Stimulated activated naive CD8-positive, alpha-beta T cell treated with anti-CD3 and anti-CD28 coated beads, Interleukin-15, Interleukin-2, amounts not matched to agents 100 U/mL and 50 U/mL, for 24 hours (primary cell): Measurements from ENCODE around the gene EAF1.
"Not testable (repeated sequence)": the region's sequence is repeated elsewhere in the genome, so short reads cannot be mapped to it uniquely, and the experiment has no call there.

Experiments
- ATAC-seq: fragments of 150-1000 bp; cut with Tn5 transposase; one replicate; pipeline ENCODE4 v1.10.0; 2021
- DNase-seq: peaks from one replicate; pipeline ENCODE4 v3.0.0; 2021

The EAF1 gene

DNA sequence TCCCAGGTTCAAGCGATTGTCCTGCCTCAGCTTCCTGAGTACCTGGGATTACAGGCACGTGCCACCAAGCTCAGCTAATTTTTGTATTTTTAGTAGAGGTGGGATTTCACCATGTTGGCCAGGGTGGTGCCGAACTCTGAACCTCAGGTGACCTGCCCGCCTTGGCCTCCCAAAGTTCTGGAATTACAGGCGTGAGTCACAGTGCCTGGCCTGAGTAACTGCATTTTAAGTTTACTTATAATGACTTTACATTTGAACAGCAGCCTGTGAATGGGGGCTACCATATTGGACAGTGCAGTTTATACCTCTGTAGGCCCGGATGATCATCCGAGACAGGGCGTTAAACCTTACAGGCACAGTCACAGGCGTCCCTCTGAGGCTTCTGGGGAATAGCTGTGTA lies 24.8 kb downstream of the EAF1 start:
- DNase-seq (no peak), ATAC-seq (no peak)

GRCh38 chr3:15452961-15453360 lies 25.6 kb downstream of the EAF1 start:
- DNase-seq (no peak), ATAC-seq (no peak)

DNA sequence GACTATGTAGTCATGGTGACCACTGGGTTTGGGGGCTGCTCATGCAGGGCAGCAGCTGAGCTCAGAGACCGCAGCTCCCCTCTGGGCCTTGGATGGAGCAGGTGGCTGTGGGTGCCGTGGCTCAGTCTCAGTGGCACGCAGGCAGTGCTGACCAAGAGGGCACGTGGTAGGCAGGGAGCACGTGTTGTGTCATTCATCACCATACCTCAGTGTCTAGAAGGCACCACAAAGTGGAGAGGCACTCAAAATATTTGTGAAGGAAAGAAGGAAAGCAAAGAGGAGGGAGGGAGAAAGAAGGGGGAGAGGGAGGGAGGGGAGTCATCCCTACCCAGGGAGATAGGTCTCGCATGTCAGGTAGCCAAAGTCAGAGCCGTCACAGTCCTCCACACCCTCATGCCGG lies 26.1 kb downstream of the EAF1 start:
- ATAC-seq (no peak), DNase-seq (no peak)

GRCh38 chr3:15453991-15454625 lies 26.7 kb downstream of the EAF1 start:
- ATAC-seq (no peak), DNase-seq (no peak)

- DNase-seq (no peak), ATAC-seq (no peak)
These were observed 27.6 kb downstream of the EAF1 start for GRCh38 chr3:15454965-15455364.

- ATAC-seq (no peak), DNase-seq (no peak)
These were observed 28.4 kb downstream of the EAF1 start for GRCh38 chr3:15455756-15456155.

GRCh38 chr3:15456321-15456720 lies 28.9 kb downstream of the EAF1 start:
- no peak for DNase-seq
- ATAC-seq = no peak

DNA sequence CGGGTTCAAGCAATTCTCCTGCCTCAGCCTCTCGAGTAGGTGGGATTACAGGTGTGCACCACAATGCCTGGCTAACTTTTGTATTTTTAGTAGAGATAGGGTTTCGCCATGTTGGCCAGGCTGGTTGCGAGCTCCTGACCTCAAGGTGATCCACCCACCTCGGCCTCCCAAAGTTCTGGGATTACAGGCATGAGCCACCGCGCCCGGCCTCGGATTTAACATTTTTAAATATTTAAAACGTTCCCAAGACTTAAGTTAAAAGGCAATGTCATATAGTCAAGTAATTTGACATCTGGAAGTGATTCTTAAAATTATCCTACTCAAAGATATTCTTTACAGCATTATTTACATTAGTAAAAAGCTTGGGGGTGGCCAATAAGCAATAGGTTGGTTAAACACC lies 29.5 kb downstream of the EAF1 start:
- DNase-seq, ATAC-seq: not testable (repeated sequence)

GRCh38 chr3:15458212-15458780 lies 30.9 kb downstream of the EAF1 start:
- no peak for ATAC-seq
- no peak for DNase-seq

- ATAC-seq = peak; percentile 40
- no peak for DNase-seq
These were observed 33.6 kb downstream of the EAF1 start for GRCh38 chr3:15460891-15461531.

GRCh38 chr3:15462451-15462850 lies 35.1 kb downstream of the EAF1 start:
- DNase-seq (no peak), ATAC-seq (no peak)

GRCh38 chr3:15465876-15466585 lies 38.6 kb downstream of the EAF1 start:
- ATAC-seq (no peak), DNase-seq (no peak)

DNA sequence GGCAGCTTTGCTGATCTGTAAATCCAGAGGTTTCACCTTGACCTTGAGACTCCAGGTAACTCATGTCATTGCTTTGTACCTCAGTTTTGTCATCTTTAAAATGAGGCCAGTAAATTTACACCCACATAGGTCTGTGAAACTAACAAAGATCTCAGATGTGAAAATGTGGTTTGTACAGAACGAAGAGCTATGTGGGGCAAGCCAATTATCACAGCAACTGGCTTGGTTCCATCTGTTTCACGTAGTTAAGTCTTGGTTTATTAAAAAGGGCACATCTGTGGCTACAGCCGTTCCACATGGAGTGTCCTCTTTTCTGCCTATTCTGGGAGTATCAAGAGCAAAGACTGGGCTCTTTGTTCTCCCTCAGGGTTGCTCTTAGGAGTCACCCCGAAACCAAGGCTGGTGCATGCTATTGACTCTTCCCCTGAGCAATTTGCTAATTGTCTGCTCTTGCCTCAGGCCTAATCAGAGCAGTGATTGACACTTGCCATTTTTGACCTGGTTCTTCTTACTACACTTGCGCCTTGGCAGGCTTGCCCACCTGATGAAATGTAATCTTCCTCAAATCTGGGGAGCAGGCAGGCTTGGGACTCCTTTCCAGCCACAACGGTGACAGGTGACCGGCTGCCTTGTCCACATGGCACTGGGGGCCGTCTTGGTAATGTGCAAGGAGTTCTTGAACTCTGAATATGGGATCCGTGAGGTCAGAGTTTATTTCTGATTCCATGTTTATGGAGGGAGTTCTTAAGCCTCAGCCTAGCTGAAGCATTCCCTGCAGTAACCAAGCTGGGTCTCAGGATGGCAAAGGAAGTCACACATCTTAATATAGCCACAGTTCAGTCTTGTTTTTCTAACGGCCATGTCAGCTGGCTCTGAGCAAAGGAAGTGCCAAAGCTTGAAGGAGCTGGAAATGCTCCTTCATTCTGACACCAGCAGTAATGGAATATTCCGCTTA lies 40.1 kb downstream of the EAF1 start:
- ATAC-seq = no peak
- no peak for DNase-seq

DNA sequence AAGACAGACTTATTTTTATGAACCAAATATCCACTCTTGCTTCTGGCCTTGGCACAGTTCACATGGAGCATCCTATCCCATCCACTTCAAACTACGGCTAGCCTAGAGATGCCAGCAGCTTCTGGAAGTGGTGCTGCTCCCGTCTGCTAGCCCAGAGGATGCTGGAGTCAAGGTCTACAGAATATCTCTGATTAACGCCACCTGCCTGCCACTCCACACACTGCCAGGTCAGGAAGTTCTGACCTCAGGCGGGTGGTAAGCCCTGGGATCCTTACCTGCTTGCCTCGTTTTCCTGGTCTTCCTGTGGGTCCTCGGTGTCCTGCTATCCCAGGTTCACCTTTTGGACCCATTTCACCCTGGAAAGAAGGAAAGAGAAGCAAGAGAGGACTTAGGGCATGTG lies 42.9 kb downstream of the EAF1 start:
- no peak for ATAC-seq

DNA sequence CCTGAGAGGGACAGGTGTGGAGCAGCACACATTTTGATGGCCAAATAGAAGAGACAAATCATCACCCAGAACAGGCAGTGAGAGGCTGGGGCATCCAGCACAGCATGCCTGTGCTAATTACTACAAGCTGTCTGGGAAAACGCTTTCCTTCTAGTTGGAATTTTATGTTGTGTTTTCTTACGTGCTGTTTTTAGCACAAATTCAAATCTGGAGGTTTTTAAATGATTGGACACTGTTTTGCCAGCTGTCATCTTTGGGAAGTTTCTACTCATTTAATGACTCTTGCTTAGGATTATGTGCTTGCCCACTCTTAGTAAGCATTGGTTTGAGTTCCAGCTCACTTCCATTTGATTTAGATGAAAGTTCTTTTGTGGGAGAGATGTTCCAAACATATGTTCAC lies 43.5 kb downstream of the EAF1 start:
- ATAC-seq (no peak), DNase-seq (no peak)

More for the DNA sequence above, 42.9 kb downstream of the EAF1 start:
- DNase-seq = no peak

- ATAC-seq (no peak), DNase-seq (no peak)
These were observed 44.5 kb downstream of the EAF1 start for GRCh38 chr3:15471861-15472260.

DNA sequence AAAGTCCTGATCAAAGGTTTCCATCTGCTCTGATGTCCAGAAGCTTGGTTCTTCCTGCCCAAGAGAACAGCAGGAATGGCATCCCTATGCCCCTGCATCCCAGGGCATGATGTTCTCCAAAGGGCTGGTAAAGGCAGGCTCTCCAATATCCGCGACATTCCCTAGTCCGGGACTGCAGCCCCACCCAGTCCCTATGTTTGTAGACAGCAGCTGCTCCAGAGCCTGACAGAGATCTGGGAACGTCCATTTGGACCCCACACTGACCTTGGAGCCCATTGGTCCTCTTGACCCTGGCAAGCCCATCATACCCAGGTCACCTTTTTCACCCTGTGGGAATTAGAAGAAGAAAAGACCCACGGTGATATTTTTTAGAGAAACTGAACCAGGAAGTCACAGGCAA lies 47.8 kb downstream of the EAF1 start:
- DNase-seq (no peak), ATAC-seq (no peak)

GRCh38 chr3:15476378-15476777 lies 49.0 kb downstream of the EAF1 start:
- DNase-seq (no peak), ATAC-seq (no peak)

DNA sequence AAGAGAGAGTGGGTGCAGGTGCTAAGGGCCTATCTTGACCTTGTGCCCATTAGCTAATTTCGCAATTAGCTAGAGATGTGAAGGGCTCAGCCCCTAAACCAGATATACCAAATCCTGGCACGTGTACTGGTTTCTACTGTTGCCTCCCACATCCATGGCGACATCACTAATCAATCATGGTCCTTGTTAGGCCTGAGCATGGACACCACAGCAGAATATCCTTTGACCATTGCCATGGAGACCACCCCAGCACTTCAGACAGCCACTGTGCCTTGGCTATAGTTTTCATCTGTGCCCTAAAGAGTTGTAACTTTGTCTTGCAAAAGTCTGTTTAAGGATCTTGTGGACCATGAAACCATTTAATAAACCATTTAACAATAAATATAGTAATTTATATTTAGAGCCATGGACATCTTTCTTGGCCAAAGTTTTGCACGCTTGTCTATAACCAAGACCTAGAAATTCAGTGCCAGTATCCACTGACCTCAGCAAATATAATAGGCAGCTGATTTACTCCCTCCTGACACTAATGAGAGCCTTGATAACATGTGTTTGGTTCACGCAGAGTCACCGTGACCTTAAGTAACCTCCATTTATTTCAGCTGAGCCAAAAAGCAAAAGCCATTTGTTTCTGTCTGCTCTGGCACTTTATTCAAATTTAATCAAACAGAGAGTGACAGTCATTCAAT lies 50.7 kb downstream of the EAF1 start:
- ATAC-seq (no peak), DNase-seq (no peak)

DNA sequence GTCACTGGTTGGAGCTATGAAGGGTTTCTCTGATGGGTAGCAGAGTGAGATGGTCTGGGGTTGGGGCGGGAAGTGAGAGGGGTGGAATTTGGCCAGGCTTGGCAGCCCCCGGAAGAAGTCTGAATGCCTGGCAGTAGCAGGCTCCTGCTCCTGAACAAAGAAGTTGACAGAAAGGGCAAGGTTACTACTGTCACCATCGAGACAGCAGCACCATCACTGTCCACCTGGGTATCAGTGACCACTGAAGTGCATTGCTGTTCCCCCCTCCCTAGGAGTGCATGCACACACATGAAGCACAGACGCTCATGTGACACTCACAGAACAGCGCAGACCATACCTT lies 51.2 kb downstream of the EAF1 start:
- DNase-seq (no peak), ATAC-seq (no peak)

DNA sequence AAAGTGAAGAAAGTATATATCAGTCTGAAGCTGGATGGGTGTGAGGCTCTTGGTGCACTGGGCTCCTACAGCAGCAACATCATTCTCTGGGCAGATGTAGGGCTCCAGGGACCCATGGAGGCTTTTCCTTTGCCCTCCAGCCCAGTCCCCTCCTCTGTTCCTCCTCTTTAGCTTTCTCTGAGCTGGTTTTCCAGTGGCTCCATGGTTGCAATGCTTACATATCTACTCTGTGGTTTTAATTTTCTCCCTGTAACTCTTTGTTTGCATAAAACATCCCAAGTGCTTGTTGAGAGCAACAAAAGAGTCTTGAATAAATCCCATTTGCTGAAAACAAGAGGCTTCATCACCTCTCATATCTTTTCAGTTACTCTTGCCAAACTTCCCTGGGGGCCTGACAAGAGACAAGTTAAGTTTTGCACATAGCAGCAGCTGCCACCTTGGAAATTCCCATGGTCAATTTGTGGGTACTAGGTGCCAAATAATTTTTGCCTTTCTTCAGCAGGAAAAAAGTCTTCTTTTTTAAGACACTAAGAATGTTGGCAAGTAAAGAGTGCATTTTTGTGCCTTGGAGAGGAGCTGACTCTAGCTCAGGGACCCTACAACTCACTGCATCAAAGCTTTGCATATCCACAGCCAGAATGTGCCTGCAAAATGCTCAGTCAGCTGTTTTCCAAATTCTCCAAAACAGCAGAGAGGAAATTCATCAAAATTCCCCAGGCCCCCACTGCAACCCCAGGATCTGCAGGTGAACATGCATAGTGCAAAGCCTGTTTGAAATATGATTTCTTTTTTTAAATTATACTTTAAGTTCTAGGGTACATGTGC lies 52.2 kb downstream of the EAF1 start:
- DNase-seq (no peak), ATAC-seq (no peak)
